HG03469 (cell line): ENCODE measurements around the gene TM9SF4.

Source experiments
- ATAC-seq: cut with Tn5 transposase; IDR thresholded peaks from one replicate; pipeline ENCODE4 v1.9.1; 2021; ENCODE audit warnings: mild to moderate bottlenecking, moderate library complexity, moderate number of reproducible peaks; ENCODE audit not compliant: unreplicated experiment

Gene TM9SF4

GRCh38 chr20:32109392-32110172, at the start of gene TM9SF4:
Gene TM9SF4 (plus strand): TSS chr20:32109714. CDS start chr20:32109741, 27 bp downstream.
- ATAC-seq = peak; percentile 37

GRCh38 chr20:32062776-32063170, 46.7 kb upstream of the TM9SF4 start:
- no peak for ATAC-seq

- ATAC-seq = no peak
Observed at GRCh38 chr20:32063695-32064094, 45.8 kb upstream of the TM9SF4 start.

- ATAC-seq = no peak
Observed at GRCh38 chr20:32064667-32065066, 44.8 kb upstream of the TM9SF4 start.

- ATAC-seq = no peak
Observed at GRCh38 chr20:32067234-32067821, 42.2 kb upstream of the TM9SF4 start.

- ATAC-seq = no peak
Observed at GRCh38 chr20:32068174-32068573, 41.3 kb upstream of the TM9SF4 start.

GRCh38 chr20:32069711-32070110, 39.8 kb upstream of the TM9SF4 start:
- no peak for ATAC-seq

- ATAC-seq = no peak
Observed at GRCh38 chr20:32070282-32070681, 39.2 kb upstream of the TM9SF4 start.

- no peak for ATAC-seq
Observed at GRCh38 chr20:32070690-32071213, 38.8 kb upstream of the TM9SF4 start.

- ATAC-seq = no peak
Observed at GRCh38 chr20:32071395-32072167, 37.9 kb upstream of the TM9SF4 start.

- no peak for ATAC-seq
Observed at GRCh38 chr20:32072168-32072750, 37.3 kb upstream of the TM9SF4 start.

- ATAC-seq = no peak
Observed at GRCh38 chr20:32075534-32075933, 34.0 kb upstream of the TM9SF4 start.

- ATAC-seq = no peak
Observed at GRCh38 chr20:32077190-32077589, 32.3 kb upstream of the TM9SF4 start.

- no peak for ATAC-seq
Observed at GRCh38 chr20:32078322-32078721, 31.2 kb upstream of the TM9SF4 start.

- no peak for ATAC-seq
Observed at GRCh38 chr20:32078791-32079190, 30.7 kb upstream of the TM9SF4 start.

GRCh38 chr20:32079655-32080109, 29.8 kb upstream of the TM9SF4 start:
- ATAC-seq = no peak

GRCh38 chr20:32080783-32081182, 28.7 kb upstream of the TM9SF4 start:
- ATAC-seq = no peak

- ATAC-seq = no peak
Observed at GRCh38 chr20:32083469-32083868, 26.0 kb upstream of the TM9SF4 start.

- ATAC-seq = no peak
Observed at GRCh38 chr20:32087070-32087469, 22.4 kb upstream of the TM9SF4 start.

GRCh38 chr20:32088759-32089158, 20.8 kb upstream of the TM9SF4 start:
- ATAC-seq = no peak
